ENCODE results near the gene HCFC1.

The HCFC1 gene

DNA sequence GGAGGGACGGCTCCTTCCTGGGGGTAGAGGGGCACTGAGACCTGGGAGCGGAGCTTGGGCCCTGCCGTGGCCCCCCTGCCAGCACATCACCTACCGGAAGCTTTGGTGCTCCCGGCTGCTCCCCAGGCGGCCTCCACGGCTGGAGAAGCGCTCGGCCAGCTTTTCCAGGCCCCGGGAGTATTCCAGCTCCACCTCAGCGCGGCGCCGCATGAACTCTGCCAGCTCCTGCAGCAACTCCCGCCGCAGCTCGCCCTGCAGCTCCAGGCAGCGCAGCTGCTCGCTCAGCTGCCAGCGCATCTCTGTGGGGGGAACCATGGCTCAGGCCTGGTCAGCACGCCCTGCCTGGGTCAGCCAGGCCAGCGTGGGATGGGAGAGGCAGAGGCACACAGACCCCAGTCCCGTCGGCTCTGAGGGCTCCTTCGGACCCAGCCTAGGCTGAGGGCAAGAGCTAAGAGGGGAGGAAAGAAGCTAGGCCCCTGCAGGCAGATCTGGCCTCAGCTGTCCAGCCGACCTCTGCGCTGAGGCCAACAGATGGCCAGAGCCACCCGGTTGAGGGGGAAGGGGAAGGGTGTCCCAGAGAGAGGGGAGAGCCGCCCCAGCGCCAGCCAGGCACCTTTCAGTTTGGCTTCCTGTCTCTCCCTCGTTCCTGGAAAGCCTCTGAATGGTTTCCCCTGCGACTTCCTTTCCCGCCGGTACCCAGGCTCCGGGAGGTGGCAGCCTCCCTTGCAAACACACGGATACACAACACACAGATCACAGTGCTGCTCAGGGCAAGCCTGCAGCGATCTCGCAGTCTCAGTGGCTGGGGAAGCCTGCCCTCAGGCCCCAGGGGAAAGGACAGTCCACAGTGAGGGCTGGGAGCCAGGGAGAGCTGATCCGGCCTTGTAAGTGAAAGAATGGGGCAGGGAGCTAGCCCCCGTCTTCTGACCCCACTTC, 49.8 kb downstream of the HCFC1 start:
- no peak for DNase-seq

DNA sequence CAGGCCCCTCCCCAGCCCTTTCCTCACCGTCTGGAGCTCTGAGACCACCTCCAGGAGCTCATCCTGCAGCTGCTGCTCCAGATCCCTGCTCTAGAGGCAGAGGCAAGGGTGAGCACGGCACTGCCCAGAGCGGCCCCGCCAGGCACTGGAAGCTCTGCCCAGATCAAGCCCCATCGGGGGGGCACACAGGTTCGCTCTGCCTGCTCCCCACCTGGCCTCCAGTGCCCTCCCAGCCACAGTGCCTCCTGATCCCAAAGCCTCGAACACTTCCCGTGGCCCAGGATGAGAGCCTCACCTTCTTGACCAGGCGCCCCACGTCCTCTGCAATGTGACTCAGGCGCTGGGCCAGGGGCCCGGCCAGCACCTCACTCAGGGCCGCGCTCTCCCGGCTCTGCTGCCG, 50.5 kb downstream of the HCFC1 start:
- no peak for DNase-seq

- no peak for DNase-seq
Measured at GRCh38 chrX:153920546-153920945, 51.1 kb downstream of the HCFC1 start.

DNA sequence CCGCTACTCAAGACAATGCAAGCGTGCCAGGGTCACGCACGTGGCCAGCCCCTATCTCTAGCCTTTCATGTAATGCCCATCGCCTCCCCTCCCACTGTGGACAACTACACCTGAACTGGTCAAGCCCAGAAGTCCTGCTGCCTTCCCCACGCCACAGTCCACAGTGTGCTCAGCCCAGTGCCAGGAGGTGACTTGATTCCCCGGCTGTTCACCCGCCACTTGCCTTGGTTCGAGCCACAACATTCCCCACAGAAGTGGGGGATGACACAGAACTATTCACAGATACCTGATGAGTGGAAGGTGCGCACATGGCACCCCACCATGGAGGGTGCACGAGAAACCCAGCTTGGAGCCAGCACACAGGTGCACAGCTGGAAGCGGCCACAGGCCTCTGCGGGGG, 52.3 kb downstream of the HCFC1 start:
- no peak for DNase-seq

- DNase-seq, result no peak
Measured at GRCh38 chrX:153917869-153918268, 53.7 kb downstream of the HCFC1 start.

DNA sequence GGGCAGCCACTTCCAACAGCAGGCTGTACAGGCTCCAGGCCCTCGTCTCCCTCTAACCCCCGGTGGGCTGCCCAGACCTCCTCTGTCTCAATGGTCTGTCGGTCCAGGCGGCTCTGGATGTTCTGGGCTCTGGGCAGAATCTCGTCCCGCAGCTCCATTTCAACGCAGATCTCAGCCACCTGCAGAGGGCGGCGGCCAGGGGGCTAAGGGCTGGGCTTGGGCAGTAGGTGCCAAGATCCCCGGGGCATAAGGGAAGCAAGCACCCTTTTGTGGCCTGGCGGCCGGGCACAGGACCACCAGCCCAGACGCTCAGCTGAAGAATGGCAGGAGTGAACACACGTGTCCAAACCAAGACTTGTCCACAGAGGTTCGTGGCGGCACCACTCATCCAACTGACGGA, 57.9 kb downstream of the HCFC1 start:
- DNase-seq, result no peak

GRCh38 chrX:153913211-153913610, 58.4 kb downstream of the HCFC1 start:
- DNase-seq, result no peak

DNA sequence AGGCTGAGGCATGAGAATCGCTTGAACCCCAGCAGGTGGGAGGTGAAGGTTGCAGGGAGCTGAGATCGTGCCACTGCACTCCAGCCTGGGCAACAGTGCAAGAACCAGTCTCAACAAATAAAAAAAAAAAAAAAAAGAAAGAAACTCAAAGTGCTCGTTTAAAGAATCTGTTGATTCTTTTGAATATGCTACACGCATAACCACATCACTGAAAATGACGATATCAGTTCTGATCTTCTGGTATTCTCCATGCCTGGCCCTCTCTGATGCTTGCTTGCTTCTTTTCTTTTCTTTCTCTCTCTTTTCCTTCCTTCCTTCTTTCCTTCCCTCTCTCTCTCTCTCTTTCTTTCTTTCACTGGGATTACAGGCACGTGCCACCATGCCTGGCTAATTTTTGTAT, 59.8 kb downstream of the HCFC1 start:
- no peak for DNase-seq

- no peak for DNase-seq
Measured at GRCh38 chrX:153910446-153910845, 61.2 kb downstream of the HCFC1 start.

- no peak for DNase-seq
Measured at GRCh38 chrX:153909980-153910360, 61.6 kb downstream of the HCFC1 start.

DNA sequence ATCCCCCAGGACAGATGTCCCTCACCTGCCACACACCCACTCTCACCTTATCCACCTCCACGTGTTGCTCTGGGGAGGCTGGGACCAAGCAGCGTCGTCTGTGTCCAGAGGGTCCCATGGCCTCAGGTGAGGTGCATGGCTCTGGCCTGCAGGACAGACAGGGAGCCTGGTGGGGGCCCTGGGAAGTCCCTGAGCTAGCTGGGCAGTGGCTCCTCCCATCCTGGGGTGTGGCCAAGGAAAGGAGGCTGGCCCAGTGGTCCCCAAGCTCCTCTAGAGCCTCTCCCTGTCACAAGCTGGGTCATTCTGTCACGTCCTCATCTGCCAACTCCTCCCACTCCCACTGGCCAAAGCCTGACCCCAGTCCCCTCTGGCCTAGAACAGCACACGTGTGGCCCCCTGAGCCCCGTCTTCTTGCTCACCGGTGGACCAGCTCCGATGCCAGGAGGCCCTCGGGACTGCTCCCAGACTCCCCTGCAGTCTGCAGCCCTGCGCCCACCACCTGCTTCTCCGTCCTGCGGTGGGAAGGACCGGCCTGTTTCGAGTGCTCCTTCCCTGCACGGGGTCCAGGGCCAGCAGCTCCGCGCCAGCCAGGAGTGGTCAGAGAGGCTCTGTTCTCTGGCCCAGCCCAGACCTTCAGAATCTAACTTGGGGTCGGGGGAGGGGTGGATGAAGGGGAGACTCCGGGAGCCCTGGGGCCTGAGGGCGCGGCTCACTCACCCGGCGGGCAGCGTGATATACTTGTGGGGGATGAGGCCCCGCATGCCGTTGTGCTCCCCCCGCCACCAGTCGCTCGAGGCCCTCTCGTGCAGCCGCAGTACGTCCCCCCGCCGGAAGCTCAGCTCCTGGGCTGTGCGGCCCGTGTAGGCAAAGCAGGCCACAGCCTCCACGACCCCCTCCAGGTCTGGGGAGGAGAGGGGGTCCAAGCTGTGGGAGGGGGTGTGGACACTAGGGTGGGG, 62.3 kb downstream of the HCFC1 start:
- no peak for DNase-seq

- DNase-seq, result no peak
Measured at GRCh38 chrX:153908219-153908860, 63.3 kb downstream of the HCFC1 start.

DNA sequence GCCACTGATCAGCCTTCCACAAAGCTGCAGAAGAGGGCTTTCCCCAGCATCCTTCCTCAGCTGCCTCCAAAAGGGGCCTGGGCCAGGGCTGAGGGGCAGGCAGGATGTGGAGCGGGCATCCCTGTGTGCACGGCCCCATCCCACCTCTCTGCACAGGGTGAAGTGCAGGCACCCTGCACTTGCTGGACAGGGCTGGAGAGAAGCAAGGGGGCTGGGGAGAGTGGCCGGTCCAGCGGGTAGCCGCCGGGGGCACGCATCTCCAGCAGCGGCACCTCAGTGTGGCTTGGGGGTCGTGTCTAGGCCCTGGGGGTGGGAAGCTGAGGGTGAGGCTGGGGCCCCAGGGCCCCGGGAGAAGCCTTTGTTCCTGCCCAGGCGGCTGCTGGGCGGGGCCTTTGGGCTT, 64.2 kb downstream of the HCFC1 start:
- DNase-seq, result no peak

- no peak for DNase-seq
Measured at GRCh38 chrX:153906126-153906917, 65.3 kb downstream of the HCFC1 start.

DNA sequence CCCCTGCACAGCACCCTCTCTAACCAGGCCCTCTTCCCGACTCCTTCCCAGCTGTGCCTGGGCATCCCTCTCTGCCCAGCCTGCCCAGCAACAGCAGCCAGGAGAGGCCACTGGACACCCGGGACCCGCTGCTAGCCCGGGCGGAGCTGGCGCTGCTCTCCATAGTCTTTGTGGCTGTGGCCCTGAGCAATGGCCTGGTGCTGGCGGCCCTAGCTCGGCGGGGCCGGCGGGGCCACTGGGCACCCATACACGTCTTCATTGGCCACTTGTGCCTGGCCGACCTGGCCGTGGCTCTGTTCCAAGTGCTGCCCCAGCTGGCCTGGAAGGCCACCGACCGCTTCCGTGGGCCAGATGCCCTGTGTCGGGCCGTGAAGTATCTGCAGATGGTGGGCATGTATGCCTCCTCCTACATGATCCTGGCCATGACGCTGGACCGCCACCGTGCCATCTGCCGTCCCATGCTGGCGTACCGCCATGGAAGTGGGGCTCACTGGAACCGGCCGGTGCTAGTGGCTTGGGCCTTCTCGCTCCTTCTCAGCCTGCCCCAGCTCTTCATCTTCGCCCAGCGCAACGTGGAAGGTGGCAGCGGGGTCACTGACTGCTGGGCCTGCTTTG, 66.0 kb downstream of the HCFC1 start:
- DNase-seq, result no peak

GRCh38 chrX:153903991-153904957, 67.3 kb downstream of the HCFC1 start, which contains the start of gene AVPR2:
Gene AVPR2 (plus strand): TSS chrX:153904673. CDS start chrX:153905146, 473 bp downstream.
- no peak for DNase-seq

DNA sequence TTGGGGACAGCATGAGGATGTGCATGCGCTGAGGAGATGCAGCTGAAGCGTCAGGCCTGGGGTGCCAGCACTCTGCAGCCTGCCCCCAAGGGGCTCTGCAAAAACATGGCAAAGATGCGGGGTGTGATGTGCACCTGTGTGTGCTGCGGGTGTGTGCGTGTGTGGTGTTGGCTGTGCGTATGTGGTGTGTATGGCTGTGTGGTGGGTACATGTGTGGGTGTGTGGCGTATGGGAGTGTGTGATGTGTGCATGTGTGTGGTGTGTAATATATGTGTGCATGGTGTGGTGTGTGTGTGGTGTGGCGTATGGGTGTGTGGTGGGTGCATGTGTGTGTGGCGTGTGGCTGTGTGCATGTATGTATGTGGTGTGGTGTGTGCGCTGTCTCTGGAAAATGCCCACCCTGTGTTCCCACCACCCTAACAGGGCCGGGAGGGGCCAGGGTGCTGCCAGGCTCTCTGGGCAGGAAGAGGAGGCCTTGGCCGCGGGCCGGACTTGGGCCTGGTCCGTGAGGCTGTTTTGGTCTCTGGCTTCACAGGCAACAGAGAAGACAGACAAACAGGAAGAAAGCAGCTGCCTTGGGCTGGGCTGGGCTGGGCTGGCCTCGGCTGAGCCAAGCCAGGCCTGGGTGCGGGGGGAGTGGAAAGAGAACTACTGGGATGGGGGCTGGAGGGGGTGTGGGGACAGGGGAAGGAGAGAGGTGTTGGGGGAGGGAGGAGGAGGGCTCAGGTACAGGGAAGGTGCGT, 68.2 kb downstream of the HCFC1 start:
- DNase-seq, result no peak

DNA sequence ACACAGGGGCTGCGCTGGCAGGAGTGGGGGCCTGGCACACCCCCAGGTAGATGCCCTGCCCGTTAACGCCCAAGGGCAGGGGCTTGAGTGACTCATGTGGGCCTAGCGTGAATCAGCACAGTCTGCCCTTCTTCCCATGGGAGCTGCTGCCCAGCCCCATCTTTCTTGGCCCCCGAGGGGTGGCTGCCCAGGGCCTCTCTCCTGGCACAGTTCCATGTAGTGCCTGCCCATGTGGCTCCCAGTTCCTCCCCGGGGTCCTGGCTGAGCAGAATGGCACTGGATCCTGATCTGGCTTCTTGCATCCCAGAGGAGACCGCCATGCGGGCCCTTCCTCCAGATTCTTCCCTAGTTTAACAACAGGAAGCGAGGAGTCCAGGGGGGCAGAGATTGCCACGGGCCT, 69.2 kb downstream of the HCFC1 start:
- DNase-seq, result no peak

DNA sequence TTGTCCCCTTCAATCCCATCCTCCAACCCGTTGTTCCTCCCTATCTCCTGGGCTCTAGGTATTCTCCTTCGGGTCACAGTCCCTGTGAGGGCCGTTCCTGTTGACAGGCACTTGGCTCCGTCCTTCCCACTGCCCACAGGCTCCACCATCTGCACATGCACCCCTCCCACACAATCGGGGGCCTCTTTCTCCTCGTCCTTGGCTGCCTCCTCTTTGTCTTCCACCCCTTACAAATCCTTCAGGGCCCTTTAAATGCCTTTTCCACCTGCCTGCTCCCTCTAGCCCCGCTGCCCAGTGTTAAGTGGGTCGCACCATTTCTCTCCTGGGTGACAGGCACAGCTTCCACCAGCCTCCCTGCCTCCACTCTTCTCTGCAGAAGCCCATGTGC, 69.9 kb downstream of the HCFC1 start:
- DNase-seq, result no peak

Data from stimulated activated CD4-positive, alpha-beta T cell treated with anti-CD3 and anti-CD28 coated beads, Interleukin-4, amount 100 ng/mL, for 4 hours (primary cell).